HL-60/S4 (cell line): ENCODE measurements around the gene MAPKAPK2.

ENCODE experiments used
- in situ Hi-C: fragments of 300-500 bp; cut with MboI; formaldehyde crosslinking; loops from 2 replicates; pipeline ENCODE4 v1.14.3; 2022; ENCODE audit warnings: low sequenced_read_pairs

Gene MAPKAPK2

GRCh38 chr1:206658981-206659273 lies 25.8 kb upstream of the MAPKAPK2 start:
- in situ Hi-C loops, result no loop called here

- in situ Hi-C loops, result no loop called here
Measured at GRCh38 chr1:206660136-206660535, 24.6 kb upstream of the MAPKAPK2 start.

GRCh38 chr1:206661161-206661820 lies 23.4 kb upstream of the MAPKAPK2 start:
- in situ Hi-C loops, result no loop called here

DNA sequence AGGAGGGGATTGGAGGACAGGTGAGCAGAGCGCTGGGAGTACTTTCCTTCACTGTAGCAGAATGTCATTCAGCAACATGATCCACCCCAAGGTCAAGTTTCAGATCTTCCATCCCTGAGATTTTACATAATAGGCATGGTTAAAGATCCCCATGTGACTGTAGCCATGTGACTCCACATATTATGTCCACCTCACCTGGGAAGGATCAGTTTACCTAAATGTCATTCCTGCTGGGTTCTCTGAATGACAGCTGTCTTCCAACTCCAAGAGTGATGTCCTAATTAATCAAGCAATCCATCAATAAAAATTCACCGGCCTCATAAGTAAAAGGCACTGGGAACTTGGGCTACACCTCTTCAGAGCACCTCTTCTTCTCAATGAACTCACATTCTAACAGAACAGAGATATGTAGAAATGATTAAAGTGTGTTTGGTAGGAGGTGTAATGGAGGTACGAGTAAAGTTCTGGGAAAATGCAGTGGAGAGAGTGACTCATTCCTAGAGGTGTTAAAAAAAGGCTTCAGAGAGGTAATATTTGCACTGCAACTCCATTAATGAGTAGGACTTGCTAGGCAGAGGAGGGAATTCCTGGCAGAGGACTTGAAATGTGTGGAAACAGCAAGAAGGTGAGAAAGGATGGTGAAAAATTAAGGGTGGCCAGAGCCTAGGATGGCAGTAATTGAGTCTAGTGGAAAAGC lies 22.2 kb upstream of the MAPKAPK2 start:
- in situ Hi-C loops, result no loop called here

DNA sequence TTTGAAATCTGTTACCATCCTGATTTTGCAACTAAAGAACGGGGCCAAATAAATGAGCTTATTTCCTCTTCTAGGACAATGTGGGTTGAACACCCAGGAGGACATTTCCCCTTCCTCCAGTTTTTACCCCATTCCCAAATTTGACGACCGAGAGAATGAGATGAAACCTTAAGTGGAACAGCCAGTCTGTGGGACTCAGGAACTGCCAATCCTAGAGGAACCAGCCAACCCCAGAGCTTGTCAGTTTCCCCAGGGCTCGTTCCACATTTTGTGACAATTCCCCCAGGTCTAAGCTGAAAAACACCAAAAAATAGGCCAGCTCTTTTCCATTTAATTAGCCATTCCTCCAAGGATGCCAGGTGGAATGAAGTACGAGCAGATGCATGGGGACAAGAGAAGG lies 21.3 kb upstream of the MAPKAPK2 start:
- in situ Hi-C loops, result no loop called here

DNA sequence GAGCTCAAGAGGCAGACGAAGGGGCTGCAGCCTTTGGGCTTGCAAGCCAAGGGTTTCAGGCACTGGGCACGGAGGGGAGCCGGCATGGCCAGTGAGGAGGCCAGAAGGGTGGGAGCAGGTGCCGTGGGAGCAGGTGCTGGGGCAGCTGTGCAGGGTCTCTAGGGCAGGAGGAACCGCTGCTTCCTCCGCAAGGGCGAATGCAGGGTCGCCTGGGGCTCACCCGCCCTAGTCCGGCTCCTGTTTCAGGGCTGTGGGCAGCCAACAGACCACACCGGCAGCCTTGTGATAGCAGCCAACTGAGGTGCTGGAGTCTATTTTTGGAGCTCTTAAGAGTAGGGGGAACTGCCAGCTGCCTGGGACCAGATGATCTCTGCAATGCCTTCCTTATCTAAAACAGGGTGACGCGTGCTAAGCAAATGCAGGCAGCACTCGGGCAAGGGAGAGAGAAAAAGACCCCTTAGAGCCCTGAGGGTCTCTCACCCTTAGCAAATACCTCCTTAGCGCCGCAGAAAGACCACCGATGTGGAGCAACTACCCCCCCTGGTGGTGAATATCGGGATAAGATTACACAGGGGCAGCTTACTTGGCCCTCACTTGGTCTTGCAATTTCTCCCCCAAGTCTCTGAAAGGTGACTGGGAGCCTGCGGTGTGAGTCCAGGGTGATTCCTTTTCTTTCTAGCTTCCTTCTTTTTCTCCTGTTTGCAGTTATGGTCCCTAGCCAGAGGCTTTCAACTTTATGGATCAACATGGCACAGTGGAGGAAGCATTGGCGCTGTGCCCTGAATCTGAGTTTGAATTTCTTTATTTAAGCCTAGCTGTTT lies 20.7 kb upstream of the MAPKAPK2 start:
- in situ Hi-C loops, result no loop called here

- in situ Hi-C loops, result no loop called here
Measured at GRCh38 chr1:206664740-206665139, 20.0 kb upstream of the MAPKAPK2 start.

GRCh38 chr1:206666031-206666561 lies 18.6 kb upstream of the MAPKAPK2 start:
- in situ Hi-C loops, result no loop called here

- in situ Hi-C loops, result no loop called here
Measured at GRCh38 chr1:206666954-206667665, 17.6 kb upstream of the MAPKAPK2 start.

- in situ Hi-C loops, result no loop called here
Measured at GRCh38 chr1:206668351-206668750, 16.4 kb upstream of the MAPKAPK2 start.

DNA sequence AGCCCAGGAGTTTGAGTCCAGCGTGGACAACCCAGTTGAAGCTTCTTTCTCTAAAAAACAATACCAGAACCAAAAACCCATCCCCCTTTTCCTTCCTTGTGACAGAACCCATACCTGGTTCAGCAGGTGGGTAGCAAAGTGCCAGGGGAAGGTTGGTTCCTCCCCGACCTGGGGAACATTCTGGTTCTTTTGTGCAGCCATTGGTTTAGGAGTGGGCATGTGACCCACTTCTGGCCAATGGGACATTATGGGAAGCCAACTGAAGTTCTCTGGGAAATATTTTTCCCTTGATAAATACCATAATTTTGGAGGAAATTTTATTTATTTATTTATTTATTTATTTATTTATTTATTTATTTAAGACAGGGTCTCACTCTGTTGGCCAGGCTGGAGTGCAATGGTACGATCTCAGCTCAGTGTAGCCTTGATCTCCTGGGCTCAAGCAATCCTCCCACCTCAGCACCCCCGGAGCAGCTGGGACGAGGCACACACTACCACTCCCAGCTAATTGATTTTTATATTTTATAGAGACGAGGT lies 15.8 kb upstream of the MAPKAPK2 start:
- in situ Hi-C loops, result no loop called here

DNA sequence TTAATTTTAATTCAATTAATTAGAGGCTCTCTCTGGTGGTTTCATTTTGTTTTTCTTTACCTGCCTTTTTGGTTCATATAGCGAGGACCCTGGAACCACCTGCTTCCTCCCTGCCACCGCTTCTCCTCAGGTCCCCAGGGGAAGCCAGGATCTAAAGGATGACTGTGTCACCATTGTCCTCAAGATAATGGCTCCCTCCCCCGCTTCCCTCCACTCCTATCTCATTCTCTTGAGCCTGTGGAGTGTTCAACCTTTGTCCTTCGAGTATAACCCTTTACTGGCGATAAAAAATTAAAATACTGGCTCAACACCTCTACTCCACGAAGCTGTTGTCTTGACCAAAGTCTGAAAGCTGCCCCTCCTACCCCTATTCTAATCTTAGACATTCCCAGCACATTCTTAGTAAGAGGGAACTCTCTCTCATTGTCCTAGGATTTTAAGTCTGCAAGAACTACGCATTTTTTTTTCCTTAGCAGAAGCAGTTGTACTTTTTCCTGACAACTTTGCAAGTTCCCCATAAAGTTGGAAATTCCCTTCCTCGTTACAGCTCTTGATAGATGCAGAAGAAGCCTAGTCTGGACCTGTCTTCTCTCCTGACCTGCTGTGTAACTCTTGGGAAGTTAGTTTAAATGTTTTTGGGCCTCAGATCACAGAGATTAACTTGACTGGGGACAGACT lies 12.6 kb upstream of the MAPKAPK2 start:
- in situ Hi-C loops, result no loop called here

DNA sequence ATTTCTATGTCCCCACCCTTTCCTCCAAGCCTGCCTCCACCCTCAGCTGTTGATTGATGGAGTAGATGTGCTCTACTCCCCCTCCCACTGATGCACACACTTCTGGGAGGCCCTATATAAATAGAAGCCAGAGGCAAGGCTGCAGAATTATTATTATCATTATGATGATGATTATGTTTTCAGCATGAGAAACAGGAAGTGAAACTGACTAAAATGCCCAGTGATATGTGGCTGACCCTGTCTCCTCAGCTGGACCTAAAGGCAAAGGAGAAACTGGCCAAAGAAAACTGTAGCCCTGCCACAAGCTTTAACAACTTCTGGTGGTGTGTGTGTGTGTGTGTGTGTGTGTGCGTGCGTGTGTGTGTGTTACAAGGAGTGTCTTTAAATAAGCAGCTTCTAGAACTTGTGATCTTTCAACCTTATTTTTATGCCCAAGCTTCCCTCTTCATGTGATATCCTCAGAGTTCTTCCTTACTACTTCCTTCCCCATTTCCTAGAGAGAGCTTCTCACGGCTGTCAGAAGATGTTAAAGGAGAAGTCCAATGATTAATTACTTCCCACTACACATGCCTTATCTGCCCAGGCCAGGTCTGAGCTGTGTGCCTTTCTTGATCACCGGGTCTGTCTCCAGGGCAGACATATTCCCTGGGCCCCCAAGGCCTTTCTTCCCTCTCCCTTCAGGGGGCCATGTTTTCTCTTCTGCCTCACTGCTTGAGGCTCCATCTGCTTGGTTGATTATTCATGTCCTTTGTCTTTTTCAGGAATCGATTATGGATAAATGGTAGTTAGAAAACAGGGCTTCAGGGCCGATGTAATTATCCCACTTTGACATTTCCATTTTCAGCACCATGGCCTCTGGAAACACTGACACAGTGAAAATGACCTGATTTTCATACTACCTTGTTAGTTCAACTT lies 11.6 kb upstream of the MAPKAPK2 start:
- in situ Hi-C loops, result no loop called here

- in situ Hi-C loops, result no loop called here
Measured at GRCh38 chr1:206674236-206674635, 10.5 kb upstream of the MAPKAPK2 start.

- in situ Hi-C loops, result no loop called here
Measured at GRCh38 chr1:206674745-206675175, 9.9 kb upstream of the MAPKAPK2 start.

DNA sequence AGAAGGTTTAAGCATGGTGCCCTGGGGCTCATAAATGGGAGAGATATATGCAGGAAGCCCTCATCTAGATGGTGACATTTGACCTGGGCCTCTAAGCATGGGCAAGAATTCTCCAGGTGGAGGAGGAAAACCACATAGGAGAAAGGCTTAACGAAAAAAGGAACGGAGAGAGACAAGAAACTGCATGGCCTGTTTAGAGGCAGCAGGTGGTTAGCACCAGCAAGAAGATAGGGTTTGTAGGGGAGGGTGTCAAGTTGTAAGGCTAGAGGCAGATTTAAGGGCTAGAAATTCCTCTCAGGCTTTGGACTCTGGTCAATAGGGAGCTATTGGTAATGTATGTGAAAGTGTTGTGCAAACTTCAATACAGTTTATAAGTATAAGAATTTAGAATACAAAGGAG lies 8.2 kb upstream of the MAPKAPK2 start:
- in situ Hi-C loops, result no loop called here

- in situ Hi-C loops, result no loop called here
Measured at GRCh38 chr1:206678490-206678889, 6.2 kb upstream of the MAPKAPK2 start.

GRCh38 chr1:206679738-206680211 lies 4.9 kb upstream of the MAPKAPK2 start:
- in situ Hi-C loops, result no loop called here

DNA sequence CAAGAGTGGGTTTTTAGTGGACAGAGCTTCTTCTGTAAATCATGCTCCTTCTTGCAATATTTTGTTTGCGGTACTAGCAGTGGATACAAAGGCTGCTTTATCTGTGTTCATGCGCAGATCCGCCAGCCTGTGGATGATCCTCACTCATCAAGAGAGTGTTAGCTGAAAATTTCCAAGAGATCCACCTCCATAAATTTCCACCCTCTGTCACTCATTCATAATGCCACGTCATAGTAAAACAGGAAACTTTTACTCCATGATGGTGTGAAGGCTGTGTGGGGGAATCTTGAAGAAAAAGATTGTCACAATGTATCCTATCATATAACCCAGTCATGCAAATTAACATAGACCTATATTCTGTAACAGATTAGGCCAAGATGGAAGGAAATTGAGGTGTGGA lies 4.4 kb upstream of the MAPKAPK2 start:
- in situ Hi-C loops, result no loop called here
